ENCODE data around the gene LRRC47.
"Not testable (repeated sequence)": the region's sequence is repeated elsewhere in the genome, so short reads cannot be mapped to it uniquely, and the experiment has no call there.

GRCh38 chr1:3810149-3810761 lies 14.0 kb upstream of the LRRC47 start:
- TF ChIP-seq EZH2phosphoT487 (IDR thresholded peaks at IDR 0.05; ENCODE audit: insufficient read depth, low read depth); EZH2 (IDR thresholded peaks at IDR 0.05; ENCODE audit: insufficient read depth, poor library complexity, severe bottlenecking): not testable (repeated sequence)
